GM06990 (cell line): ENCODE results near the gene GNB5.

ENCODE experiments used
- DNase-seq: peaks from one replicate; pipeline ENCODE4 v3.0.0-alpha.2; 2011; ENCODE audit not compliant: insufficient read length; ENCODE audit errors: extremely low read depth
- H3K27me3 ChIP-seq: replicated peaks from 2 replicates; pipeline ENCODE4 v1.6.0; 2011; ENCODE audit warnings: low read length; ENCODE audit not compliant: control insufficient read depth, insufficient read depth
- H3K36me3 ChIP-seq: 2 replicates; pipeline ENCODE4 v1.5.1; 2011; ENCODE audit warnings: low read length; ENCODE audit not compliant: control insufficient read depth, insufficient read depth
- H3K4me3 ChIP-seq: replicated peaks from 2 replicates; pipeline ENCODE4 v1.5.1; 2011; ENCODE audit warnings: low read depth, mild to moderate bottlenecking, control low read depth, low read length
- CTCF ChIP-seq: IDR thresholded peaks from 2 replicates; pipeline ENCODE4 v1.5.1; 2011; ENCODE audit warnings: low read length, control low read depth, mild to moderate bottlenecking, inconsistent platforms; ENCODE audit not compliant: insufficient read depth, poor library complexity, severe bottlenecking

The GNB5 gene

GRCh38 chr15:52113708-52114107 lies 77.5 kb downstream of the GNB5 start:
- DNase-seq = no peak
- Histone ChIP-seq H3K36me3 (no peaks in the 10 kb centered on the region), H3K27me3 (no peaks in the 10 kb centered on the region), H3K4me3 (no peak overlapping the region)
- no peak for TF ChIP-seq CTCF

- Histone ChIP-seq H3K27me3 (no peaks in the 10 kb centered on the region), H3K36me3 (no peaks in the 10 kb centered on the region), H3K4me3 (no peak overlapping the region)
- no peak for DNase-seq
- TF ChIP-seq CTCF = no peak
Observed at GRCh38 chr15:52113235-52113634, 78.0 kb downstream of the GNB5 start.

GRCh38 chr15:52112203-52112750 lies 78.9 kb downstream of the GNB5 start:
- H3K4me3 ChIP-seq = peak overlapping the region; percentile 54
- peak; percentile 67 for DNase-seq
- H3K36me3 ChIP-seq = no peaks in the 10 kb centered on the region
- peak; percentile 10 for TF ChIP-seq CTCF
- no peaks in the 10 kb centered on the region for H3K27me3 ChIP-seq

GRCh38 chr15:52111517-52112202 lies 79.5 kb downstream of the GNB5 start:
- DNase-seq = no peak
- Histone ChIP-seq H3K4me3 (peak overlapping the region; percentile 54), H3K36me3 (no peaks in the 10 kb centered on the region), H3K27me3 (no peaks in the 10 kb centered on the region)
- TF ChIP-seq CTCF = no peak

DNA sequence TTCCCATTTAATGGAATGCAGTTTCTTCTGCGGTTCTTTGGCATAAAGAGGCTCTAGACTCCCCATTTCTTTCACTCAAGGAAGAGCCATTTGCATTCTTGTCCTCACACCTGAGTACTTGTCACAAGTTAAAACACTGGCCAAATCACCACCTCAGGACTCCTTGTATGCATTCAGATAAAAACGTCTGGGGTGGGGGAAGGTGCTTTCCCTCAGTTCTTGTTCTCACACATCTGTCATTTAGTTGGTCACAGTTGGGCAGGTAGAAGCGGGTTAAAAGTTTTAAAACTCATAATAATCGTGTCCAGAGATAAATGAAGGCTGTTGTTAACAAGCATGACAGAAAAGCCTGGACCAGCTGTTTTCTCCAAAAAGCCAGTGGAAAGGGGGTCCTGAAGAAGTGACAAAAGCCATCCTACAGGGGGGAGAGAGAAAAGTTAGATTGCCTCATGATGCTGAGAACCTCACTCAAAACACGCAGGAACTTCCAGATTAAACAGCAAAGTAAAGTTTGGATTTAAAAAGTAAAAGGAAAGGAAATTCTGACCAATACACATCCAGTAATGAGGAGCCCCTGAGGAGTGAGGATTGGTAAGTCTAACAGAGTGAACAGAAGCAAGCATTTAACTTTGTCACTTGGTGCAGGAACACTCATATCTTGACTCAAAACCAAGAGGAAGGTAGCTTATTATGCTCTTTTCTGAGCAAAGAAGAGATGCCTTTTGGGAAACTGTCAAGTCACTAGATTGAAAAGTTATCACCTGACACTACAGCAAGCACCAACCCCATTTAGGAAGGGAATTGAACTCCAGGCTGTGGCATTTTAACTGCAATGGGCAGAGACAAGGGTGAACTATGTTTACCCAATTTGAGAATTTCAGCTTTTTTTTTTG lies 81.4 kb downstream of the GNB5 start:
- Histone ChIP-seq H3K27me3 (no peaks in the 10 kb centered on the region), H3K36me3 (no peaks in the 10 kb centered on the region), H3K4me3 (peak overlapping the region; percentile 33; the same call in 1 of the 2 replicates)
- peak; percentile 74 for DNase-seq
- no peak for TF ChIP-seq CTCF
